Measurements from ENCODE around the gene SLC39A1.

SLC39A1 gene

DNA sequence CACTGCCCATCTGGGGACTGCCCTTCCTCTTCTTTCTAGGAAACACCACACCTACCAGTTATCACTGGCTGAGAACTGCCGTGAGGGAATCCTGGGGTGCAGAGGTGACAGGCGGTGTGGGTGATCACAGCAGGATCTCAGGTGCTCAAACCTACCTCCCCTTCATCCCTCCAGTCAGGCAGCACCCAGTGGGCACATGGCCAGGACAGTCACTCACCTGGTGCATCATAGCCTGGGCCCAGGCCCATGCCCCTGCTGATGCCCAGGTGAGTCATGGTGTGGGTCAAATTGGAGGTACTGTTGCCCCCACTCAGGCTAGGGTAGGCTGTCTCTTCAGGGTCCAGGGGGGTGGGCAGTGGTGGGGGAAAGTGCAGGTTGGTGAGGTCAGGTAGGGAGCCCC lies 11.5 kb downstream of the SLC39A1 start:
- DNase-seq (ENCODE audit: low read depth) = no peak

DNA sequence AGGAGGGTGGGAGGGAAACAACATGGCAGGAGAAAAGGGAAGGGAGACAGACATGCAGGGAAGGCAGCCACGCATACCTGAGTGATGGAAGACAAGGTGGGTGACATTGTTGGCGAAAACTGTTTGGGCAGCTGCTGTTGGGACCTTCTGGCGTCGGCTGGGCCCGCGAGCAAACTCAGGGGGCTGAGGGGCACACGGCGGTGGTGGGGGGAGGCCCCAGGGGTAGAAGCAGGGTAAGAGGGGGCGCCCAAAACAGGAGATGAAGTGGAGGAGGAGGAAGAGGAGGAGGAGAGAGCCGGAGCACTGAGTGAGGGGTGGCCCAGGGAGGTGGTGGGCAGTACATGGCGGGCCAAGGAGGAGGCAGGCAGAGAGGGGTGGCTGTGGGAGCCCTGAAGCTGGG lies 12.2 kb downstream of the SLC39A1 start:
- no peak for DNase-seq (ENCODE audit: low read depth)

DNA sequence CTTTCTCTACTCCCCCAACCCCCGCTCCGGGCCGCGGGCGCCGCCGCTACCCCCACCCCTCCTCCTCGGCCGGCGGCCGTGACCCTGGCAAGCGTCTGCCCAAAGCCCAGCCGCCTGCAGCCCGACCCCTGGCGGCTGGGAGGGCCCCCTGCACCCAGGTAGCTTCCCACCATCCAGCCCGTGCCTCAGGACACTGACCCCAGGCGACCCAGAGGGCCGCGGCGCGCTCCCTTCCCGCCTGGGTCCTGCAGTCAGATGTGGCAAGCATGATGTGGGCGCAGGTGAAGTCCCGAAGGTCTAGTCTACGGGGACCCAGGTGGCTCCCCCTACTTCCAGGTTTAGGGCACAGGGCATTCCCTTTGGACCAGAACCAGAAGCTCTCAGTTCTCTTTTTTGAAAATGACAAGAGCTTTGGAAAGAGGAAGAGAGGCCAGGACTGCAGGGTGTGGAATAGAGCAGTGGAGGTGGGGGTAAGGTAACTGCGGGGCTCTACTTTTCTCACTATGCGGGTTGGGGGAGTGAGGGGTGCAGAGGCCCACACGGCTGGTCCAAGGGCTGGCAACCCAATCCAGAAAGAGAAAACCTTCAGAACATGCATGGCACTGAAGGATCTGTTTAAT lies 16.6 kb downstream of the SLC39A1 start, which contains the start of gene DENND4B:
Gene DENND4B, minus strand, starts transcription at position 97 of the 620 bp plus-strand sequence. CDS start 2,344 bp downstream, outside the sequence.
- DNase-seq (ENCODE audit: low read depth) = peak; percentile 67

- peak; percentile 46 for DNase-seq (ENCODE audit: low read depth)
Measured at GRCh38 chr1:153945795-153946621, 17.3 kb downstream of the SLC39A1 start.

DNA sequence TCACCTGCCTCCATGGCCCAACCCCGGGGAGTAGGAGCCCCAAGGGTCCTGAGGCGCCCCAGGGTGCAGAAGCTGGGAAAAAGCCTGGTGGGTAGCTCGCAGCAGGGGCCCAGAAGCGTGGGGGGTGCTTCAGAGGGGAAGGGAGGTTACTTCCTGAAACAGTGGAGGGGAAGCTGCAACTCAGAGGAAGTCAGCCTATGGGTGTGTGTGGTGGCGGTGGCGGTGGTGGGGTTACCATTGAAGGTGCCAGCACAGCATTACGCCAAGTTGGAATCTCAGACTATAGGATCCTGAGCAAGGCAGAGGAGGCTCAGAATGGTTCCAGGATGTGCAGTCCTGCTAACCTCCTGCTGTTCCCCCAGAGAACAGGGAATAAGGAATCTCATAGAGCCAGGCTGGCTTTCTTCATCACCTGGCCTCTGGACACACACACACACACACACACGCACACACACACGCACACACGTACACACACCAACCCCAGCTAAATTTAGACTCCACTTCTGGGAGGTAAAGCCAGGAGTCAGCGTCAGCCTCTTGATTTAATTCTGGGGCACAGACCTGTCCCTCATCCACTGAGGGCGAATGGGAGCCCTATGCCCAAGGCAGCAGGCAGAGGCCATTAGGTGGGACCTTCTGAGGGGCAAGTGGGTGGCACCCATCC lies 18.1 kb downstream of the SLC39A1 start:
- peak; percentile 72 for DNase-seq (ENCODE audit: low read depth)

DNA sequence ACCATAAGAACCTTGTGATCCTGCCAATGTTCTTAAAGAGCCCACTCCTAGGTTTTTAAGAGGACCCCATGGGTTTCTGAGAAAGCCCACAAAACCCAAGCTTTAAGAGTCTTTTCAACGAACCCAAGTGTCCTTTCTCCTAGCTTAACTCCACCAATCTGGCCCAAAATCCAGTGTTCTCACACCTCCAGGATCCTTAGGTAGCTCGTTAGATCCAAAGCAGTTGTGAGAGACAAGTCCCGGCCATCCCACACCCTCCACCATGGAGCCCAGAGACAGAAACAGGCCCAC lies 18.6 kb downstream of the SLC39A1 start:
- DNase-seq (ENCODE audit: low read depth) = no peak

DNA sequence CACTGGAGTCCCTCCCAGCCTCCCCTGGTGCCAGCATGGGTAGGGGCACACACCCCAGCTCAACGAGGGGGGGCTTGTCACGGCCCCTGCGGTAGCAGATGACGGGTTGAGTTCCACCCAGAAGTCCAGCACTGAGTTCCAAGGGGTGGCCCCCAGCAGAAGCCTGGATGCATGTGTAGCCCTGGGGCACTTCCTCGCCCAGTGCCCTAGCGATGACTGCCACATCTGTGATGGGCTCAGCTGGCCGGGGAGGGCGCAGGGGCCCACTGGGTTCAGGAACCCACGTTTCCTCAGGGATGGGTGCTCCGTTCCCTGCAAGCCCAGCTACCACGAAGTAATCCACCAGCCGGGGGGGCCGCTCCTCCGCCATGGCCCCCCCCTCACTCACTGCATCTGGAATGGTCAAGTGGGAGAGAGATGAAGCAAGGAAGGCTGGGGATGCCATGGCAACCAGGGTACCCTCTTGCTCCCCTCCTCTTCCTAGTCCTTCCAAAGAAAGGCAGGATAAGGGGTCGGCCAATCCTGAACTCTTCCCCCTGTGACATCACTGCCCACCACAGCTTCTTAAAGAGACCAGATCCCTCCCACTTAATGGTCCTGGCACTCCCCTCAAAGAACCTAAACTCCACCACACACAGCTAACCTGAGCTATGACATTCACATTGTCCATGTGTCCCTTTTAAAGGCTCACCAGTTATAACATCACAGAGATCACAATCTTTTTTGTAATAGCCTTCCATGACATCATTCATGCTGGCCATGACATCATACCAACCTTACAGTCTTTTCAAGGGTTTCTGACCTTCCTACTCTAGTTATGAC lies 19.1 kb downstream of the SLC39A1 start:
- DNase-seq (ENCODE audit: low read depth) = no peak

- no peak for DNase-seq (ENCODE audit: low read depth)
Measured at GRCh38 chr1:153942766-153943549, 20.4 kb downstream of the SLC39A1 start.

GRCh38 chr1:153941826-153942725 lies 21.3 kb downstream of the SLC39A1 start:
- no peak for DNase-seq (ENCODE audit: low read depth)

DNA sequence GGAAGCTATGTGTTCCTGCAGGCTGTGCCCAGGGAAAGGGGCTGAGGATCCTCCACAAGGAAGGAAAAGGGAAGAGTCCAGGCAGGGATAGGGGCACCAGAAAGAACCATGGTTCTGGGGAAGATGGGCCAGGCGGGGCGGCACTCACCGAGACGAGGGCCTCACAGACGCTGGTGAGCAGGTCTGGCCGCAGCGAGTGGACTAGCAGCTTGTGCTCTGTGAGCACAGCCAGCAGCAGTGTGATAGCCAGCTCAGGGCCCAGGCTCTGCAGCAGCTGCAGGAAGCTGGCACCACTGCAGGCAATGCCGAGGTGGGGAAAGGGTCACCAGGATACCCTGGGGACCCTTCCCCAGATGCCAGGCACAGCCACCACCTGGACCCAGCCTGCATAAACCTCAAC lies 22.6 kb downstream of the SLC39A1 start:
- no peak for DNase-seq (ENCODE audit: low read depth)

DNA sequence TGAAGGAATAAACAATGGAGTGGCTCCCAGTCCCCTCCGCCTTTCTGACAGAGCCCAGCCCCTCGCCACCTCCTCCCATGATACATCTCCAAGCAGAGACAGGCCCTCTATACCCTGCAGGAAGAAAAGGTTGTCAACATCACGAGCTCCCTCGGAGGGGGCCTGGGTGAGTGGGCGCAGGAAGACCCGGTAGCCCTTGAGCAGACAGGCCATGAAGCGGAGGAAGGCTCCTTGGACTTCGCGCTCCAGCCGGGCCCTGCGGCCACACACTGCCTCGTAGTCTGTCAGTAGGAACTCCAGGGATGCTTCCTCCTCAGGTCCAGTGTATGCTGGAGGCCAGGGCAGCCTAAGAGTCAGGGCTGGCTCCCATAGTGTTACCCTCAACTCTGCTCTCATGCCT lies 23.9 kb downstream of the SLC39A1 start:
- no peak for DNase-seq (ENCODE audit: low read depth)

- no peak for DNase-seq (ENCODE audit: low read depth)
Measured at GRCh38 chr1:153938996-153939395, 24.3 kb downstream of the SLC39A1 start.

DNA sequence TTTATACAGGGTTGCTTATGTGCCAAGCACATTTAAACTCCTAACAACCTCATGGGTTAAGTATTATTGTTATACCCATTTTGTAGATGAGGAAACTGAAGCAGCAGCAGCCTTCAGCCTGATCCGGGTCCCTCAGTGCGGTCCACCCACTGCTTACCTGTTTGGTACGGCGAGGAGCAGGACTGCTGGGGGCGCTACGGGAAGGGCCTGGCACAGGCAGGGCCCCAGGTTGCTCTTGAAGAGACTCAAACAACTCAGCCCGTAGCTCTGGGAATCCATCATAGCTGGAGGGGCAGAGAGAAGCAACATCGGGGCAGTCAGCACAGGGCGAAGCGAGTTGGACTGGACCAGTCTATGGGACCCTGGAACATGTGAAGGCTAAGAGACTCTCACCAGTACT lies 26.0 kb downstream of the SLC39A1 start:
- DNase-seq (ENCODE audit: low read depth) = no peak

DNA sequence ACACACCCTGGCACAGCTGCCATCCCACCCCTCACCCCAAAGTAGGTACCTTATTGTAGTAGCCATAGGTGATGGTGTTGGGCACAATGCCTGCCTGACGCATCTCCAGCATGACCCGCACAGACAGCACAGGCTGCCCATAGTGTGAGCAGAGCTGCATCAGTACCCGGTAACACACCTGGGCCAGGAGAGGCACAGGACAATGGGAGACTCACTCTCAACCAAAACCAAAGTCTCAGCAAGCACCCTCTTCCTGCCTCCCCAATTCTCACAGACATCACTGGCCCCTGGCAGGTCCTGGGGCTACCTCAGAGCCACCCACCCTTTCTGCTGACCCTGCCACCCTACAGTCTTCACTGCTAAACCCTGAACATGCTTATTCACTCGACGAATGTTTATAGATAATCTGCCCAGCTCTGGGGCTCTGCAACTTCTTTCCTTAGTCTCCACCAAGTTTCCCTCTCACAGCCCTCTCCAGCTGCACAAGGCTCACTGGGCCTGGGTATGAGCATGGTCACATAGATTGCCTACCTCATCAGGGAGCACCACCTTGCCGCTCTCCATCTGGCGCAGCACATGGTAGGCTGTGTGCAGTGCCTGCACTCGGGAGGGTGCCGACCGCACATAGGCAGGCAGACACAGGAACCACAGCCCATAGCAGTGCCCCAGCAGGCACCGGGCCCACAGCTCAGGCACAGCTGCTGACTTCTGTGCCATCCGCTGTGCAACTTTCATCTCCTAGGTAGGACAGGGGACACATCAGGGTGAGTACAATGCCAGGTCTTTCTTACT lies 27.1 kb downstream of the SLC39A1 start:
- no peak for DNase-seq (ENCODE audit: low read depth)

- no peak for DNase-seq (ENCODE audit: low read depth)
Measured at GRCh38 chr1:153934746-153935145, 28.6 kb downstream of the SLC39A1 start.

- DNase-seq (ENCODE audit: low read depth) = no peak
Measured at GRCh38 chr1:153933955-153934354, 29.4 kb downstream of the SLC39A1 start.

GRCh38 chr1:153933430-153933829 lies 29.9 kb downstream of the SLC39A1 start:
- DNase-seq (ENCODE audit: low read depth) = no peak

DNA sequence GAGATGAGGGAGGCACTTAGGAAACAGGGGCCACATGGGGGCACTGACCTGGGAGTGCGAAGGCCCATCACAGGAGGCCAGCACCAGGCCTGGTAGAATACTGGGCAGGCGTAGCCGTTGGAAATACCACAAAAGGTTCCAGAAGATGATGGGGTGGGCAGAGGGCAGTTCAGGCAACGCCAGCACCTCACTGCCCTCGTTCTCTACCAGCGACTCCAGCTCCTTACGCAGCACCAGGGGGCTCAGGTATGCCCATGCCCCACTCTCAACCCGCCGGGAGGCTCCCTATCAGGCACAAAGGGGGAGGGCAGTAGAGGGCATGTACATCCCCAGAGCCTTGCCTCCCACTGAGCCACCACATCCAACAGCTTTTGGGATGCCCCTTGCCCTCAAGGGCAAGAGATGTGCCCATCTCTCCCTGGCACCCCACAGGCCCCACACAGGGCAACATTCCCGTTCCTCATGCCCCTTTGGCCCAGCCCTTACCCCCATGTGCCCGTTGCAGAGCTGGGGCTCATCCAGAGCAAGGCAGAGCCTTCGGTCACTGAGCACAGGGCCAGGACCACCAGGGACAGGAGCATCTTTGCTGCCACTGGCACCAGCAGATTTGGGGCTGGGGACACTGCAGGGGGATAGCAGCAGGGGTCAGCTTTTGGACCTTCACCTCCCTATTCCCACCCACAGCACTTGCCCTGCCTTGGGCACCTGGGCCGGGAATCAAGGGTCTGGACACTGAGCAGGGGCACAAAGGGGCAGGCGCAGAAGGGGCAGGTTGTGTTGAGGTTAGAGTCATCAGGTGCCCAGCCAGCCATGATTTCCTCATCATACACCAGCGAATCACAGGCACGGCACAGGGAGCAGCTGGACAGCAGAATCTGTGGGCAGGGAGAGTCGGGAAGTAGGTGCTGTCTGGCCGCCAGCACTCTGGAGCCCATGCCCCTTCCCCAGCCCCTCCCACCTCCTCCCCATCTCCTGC lies 30.9 kb downstream of the SLC39A1 start:
- no peak for DNase-seq (ENCODE audit: low read depth)

Data from activated gamma-delta T cell treated with anti-CD3 and anti-CD28 coated beads, Interleukin-2, amount 50 U/mL, for 16 hours (primary cell).